HG02973 (cell line): ENCODE measurements around the gene RCSD1.

Experiments
- ATAC-seq: cut with Tn5 transposase; IDR thresholded peaks from one replicate; pipeline ENCODE4 v1.9.1; 2021; ENCODE audit warnings: moderate library complexity; ENCODE audit not compliant: unreplicated experiment

Gene RCSD1

GRCh38 chr1:167683226-167683625 is 53.2 kb downstream of the RCSD1 start:
- ATAC-seq: no peak

DNA sequence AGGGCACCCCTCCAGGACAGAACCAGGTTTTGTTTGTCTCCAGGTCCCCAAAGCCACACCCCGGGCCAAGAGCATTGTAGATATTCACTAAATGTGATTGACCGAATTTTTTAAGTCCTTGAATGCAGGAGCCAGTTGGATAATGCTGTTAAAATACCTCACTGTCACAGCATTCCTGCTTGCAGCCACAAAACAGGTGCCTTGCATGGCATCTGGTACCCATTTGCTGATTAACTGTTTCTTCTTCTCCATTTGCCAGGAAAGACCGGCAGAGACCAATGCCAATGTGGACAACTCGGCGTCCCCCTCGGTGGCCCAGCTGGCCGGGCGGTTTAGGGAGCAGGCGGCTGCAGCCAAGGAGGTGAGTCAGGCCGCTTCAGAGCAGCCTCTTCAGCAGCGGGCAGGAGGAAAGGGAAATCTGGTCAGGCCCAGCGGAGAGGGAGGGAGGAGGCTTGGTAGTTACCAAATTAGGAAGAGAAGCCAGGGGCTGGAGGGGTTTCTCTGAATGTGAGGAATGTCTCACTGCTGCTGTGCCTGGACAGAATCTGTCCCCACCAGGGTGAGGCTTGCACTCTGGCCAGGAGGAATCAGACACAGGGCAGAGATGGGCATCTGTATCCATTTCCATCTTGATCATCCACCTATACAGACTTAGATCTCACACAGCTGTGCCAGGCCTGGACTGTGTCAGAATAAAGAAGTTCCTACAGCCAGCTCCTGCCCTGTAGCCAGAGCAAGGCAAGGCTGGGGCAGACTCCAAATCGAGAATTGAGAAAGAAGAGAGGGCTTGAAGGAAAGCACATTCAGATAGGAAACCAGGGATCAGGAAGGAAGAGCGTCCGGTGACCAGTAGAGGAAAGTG is 53.8 kb downstream of the RCSD1 start:
- no peak for ATAC-seq

GRCh38 chr1:167685844-167686243 is 55.8 kb downstream of the RCSD1 start:
- no peak for ATAC-seq

DNA sequence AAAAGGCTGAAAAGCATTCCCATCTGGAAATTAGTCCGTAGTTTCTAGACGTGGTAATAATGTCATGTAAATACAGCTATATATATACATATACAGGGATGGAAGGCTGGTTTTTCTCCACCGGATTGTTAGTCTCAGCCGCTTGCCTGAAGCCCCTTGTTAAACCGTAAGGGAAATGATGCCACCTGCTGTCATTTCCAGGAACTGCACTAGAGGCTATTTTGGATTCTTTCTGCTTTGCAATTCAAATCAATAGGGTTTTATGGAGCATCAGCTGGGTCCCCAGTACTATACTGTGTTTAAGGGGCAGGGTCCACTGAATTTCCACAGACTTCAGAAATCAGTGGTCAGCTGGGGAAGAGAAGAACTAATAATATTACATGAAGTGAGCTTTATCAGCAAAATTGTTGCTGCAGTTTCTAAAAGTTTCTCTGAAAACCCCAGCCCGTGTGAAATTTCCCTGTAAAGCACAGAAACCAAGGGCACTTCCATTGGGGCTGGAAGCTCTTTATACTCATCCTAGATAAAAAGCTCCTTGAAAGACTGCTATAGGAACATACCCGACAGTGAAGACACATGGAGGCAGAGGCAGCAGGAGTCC is 58.0 kb downstream of the RCSD1 start:
- peak; percentile 40 for ATAC-seq

- ATAC-seq: no peak
Observed at GRCh38 chr1:167689567-167689920, 59.5 kb downstream of the RCSD1 start.

DNA sequence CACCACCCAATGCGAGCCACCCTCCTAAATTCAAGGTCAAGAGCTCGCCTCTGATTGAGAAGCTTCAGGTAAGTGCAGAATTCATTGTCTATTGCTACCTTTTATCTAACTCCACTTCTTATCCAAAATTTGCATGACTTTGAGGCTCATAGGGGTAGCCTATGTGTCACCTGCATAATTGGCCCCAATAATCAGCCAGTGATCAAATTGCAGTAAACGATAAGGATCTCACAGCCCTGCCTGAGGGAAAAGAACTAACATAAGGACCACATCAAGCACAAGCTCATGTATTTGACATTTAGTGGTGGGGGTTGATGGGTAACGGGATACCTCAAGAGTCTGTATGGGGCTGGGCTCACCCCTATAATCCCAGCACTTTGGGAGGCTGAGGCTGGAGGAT is 60.0 kb downstream of the RCSD1 start:
- ATAC-seq: no peak

GRCh38 chr1:167693425-167694045 is 63.5 kb downstream of the RCSD1 start:
- no peak for ATAC-seq

- ATAC-seq: no peak
Observed at GRCh38 chr1:167694691-167695090, 64.7 kb downstream of the RCSD1 start.

- ATAC-seq: no peak
Observed at GRCh38 chr1:167695147-167695546, 65.1 kb downstream of the RCSD1 start.

DNA sequence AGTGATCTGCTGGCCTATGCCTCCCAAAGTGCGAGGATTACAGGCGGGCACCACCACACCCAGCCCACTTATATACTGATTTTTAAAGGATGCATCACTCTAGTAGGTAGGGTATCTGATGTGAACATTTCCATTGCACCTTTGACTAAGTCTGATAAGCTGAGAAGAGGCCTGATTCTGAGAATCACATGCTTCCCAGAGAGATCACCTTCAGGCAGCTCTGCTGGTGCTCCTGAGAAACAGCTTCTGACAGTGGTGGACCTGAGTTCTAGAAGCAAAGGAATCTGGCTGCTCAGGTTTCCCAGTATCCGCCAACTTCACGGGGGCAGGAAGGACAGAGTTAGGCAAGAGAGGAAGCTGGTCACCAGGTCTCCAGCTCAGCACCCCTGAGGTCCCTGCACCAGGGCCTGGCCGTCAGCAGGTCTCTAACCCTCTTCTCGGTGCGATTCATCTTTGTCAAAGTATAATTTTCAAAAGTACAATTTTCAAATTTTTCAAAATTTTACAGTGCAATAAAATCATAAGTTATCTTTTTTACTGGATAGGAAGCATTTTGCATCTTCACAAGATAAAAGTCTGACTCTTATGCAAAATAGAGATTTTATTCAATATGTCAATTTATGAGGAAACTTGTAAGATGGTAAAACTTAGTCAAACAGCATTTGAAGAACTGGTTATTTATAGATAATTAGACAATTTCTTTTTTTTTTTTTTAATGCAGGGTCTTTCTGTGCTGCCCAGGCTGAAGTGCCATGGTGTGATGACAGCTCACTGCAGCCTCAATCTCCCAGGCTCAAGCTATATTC is 65.9 kb downstream of the RCSD1 start:
- ATAC-seq: no peak

GRCh38 chr1:167697667-167698141 is 67.7 kb downstream of the RCSD1 start:
- ATAC-seq: no peak

DNA sequence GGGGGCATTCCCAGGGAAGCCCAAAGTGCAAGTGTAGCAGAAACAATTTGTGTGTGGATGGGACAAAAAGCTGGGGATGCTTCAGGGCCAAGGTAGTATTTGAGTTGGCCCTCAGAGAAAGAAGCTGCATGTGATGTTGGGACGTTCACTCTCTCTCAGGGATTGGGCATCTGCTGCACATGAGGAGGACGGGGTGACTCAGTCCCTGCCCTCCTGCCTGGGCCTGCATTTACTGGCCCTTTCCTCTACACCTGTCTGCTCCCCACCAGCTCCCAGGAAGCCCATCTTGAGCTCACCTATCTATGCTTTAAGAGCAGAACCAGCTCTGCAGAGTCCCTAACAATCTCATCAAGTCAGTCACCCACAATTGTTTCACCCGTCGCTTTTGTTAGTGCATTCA is 68.3 kb downstream of the RCSD1 start:
- ATAC-seq: no peak

DNA sequence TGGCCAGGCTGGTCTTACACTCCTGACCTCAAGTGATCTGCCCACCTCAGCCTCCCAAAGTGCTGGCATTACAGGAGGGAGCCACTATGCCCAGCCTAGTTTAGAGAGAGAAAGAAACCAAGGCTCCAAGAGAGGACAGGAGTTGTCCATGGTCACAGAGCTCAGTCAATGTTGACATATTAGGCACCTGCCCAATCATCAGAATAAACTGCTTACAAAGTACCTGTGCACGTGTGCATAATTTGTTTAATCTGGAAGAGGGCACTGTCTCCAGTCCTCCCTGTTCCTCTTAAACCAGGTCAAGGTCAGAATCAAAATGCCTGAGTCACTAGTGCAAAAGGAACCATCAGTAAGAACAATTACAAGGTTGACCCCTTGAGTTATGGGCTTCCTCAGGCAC is 71.5 kb downstream of the RCSD1 start:
- no peak for ATAC-seq

DNA sequence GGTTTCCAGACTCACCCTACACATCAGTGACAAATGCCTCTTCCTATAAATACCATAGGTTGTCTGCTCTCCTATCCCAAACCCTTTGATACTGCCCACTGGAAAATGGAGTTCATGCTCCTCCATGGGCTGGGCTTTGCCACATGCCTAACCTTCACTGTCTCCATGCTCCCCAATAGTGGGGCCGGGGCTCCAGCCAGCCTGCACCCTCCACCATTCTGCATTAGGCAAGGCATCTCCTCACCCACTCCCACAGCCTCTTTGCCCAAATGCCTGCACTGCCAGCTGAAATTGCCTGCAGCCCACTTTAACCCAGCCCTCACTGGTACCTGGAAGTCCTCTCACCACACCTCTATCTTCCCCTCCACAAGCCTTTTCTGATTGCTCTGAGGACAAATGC is 73.5 kb downstream of the RCSD1 start:
- no peak for ATAC-seq

- ATAC-seq: no peak
Observed at GRCh38 chr1:167704715-167705114, 74.7 kb downstream of the RCSD1 start.

DNA sequence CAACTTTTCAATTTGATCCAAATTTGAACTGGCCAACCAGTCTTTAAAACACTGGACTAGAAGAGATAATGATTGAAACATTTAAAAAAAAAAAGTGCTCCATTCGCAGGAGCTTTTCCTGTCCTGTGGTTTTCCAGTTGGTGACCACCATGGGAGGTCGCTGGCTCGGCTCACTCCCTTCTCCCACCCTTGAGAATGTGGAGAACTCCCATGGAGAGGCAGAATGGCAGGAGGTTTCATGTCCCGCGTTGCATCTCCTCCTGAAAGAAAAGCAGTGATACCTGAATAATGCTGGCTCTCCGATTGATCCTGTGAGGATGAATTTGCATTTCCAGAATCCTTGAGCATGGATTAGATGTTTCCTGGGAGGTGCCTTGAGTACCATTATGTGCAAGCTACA is 75.2 kb downstream of the RCSD1 start:
- no peak for ATAC-seq

GRCh38 chr1:167706363-167706762 is 76.3 kb downstream of the RCSD1 start:
- no peak for ATAC-seq

DNA sequence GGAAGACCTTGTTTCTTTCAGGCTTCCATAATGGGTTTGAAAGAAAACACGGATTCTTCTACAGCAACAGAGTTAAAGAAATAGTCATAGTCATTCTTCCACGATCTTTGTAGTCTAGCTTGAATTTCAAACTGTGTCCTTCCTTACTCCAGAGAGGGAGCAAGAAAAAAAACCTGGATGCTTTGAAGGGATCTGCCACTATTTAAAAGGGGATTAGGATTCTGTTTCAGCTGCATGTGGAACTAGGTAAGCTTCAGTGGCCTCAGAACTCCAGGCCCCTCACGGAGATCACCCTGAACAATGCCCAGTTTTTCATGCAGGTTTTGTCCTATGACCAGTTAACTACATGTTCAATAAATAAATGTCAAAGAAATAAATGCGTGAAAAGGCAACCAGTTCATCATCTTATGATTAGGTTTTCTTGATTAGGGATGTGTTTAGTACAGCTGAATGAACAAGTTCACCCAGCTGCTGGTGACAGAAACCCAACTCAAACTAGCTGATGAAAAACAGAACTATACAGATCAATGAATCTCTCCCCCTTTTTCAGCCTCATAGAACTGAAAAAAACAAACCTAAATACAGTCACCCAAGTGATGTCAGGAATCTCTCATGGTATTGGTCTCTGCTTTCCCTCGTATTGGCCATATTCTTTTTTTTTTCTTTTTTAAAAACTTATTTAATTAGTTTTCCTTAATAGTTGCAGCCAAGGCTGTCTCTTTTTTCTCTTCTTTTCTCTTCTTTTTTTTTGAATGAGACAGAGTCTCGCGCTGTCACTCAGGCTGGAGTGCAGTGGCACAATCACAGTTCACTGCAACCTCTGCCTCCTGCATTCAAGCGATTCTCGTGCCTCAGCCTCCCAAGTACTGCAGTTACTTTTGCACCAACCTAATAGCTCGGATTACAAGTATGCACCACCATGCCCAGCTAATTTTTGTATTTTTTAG is 77.2 kb downstream of the RCSD1 start:
- ATAC-seq: peak; percentile 38

DNA sequence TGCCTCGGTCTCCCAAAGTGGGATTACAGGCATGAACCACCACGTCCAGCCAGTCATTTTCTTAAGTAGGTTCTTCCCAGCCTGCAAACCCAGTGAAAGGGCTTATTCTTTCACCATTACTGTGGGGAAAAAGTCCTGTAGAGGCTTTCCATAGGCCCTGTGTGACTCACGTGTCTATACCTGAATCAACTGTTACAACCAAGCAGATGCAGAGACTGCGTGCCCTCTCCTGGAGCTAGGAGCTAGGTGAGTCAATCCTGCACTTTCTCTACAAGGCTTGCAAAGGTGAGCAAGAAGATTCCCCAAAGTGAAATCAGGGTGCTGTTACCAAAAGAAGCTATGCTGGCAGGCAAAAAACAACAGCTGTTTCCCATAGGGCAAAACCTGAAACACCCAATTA is 77.9 kb downstream of the RCSD1 start:
- no peak for ATAC-seq

DNA sequence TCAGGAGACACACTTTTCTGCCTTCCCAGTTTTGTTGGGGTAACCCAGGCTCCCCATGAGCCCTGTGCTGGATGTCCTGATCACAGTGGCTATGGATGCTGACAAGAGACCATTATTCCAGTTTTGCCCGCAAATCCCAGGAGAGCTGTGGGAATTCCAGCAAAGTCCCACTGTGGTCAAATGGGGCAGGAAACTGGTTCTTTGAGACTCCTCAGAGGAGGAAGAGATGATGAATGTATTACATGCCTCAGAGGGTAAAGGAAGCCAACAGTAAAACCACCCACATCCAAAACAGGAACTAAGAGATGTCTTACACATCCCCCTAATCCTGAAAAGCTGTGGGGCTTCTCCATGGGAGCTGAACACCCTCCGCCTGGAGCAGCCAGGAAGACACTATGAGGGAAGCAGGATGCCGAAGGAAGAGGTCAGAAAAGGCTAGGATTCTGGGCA is 78.9 kb downstream of the RCSD1 start:
- ATAC-seq: no peak
